ENCODE measurements around the gene G6PC2.
"Not testable (repeated sequence)": the region's sequence is repeated elsewhere in the genome, so short reads cannot be mapped to it uniquely, and the experiment has no call there.

DNA sequence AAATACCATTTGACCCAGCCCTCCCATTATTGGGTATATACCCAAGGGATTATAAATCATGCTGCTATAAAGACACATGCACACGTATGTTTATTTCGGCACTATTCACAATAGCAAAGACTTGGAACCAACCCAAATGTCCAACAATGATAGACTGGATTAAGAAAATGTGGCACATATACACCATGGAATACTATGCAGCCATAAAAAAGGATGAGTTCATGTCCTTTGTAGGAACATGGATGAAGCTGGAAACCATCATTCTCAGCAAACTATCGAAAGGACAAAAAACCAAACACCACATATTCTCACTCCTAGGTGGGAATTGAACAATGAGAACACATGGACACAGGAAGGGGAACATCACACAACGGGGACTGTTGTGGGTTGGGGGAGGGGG is 30.3 kb upstream of the G6PC2 start:
- TF ChIP-seq, protein P1, sequence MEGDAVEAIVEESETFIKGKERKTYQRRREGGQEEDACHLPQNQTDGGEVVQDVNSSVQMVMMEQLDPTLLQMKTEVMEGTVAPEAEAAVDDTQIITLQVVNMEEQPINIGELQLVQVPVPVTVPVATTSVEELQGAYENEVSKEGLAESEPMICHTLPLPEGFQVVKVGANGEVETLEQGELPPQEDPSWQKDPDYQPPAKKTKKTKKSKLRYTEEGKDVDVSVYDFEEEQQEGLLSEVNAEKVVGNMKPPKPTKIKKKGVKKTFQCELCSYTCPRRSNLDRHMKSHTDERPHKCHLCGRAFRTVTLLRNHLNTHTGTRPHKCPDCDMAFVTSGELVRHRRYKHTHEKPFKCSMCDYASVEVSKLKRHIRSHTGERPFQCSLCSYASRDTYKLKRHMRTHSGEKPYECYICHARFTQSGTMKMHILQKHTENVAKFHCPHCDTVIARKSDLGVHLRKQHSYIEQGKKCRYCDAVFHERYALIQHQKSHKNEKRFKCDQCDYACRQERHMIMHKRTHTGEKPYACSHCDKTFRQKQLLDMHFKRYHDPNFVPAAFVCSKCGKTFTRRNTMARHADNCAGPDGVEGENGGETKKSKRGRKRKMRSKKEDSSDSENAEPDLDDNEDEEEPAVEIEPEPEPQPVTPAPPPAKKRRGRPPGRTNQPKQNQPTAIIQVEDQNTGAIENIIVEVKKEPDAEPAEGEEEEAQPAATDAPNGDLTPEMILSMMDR (IDR thresholded peaks at IDR 0.05; ENCODE audit: low read length), result not testable (repeated sequence)
- TF ChIP-seq EZH2 (IDR thresholded peaks at IDR 0.05; ENCODE audit: borderline replicate concordance, low read length), result not testable (repeated sequence)

Measured in OCI-LY1 (cell line).